Stimulated activated CD4-positive, alpha-beta T cell treated with anti-CD3 and anti-CD28 coated beads, TNF-alpha, amount 100 ng/mL, for 24 hours (primary cell): ENCODE results near the gene MPST.

Experiments used
- DNase-seq, 3 experiments: peaks; one replicate each; pipeline ENCODE4 v3.0.0-alpha.2; 2020; ENCODE audit warnings: low read depth in 3 of 3

MPST gene

DNA sequence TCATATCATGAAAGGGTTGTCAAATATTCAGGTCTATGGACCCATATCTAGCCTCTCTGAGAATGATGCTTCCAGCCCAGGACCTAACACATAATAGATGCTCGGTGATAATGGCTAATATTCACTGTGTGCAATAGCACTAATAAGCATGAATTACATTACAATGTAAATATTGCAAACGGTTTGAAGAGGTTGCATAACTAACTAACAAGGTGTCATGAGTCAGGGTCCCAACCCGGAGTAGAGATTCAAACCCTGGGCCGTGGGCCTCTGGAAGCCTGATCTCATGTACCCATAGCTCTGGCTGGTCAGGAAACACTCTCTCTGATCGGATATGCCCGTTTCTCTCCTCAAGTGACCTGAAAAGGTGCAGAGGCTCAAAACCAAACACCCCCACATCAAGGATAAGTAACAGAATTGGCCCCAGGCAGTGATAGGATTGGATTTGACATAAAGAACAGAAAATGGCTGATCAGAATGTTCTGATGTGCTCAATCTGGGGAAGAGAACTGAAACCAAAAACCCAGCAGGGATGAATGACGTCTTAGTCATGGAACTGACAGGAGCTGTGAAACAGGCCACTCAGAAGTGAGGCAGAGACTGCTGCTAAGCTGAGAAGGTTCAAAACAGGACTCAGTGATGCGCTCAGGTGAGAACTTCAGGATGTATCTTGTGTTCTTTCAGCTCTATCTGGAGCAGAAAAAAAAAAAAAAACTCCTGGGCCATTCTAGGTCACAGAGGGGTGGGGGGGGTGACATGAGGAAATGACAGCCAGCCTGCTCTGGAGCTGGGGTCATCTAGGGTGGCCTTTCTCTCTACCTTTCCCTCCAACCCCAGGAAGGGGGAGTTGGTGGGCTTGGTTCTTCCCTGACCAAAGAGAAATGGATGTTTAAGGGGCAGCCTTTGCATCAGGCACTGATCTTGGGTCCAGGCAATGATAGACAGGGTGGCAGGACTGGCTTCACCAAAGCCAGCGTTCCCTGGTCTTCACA, 25.4 kb downstream of the MPST start:
- DNase-seq, result peak in 1 of 3 experiments; percentile 19

GRCh38 chr22:37045958-37046357, 26.4 kb downstream of the MPST start:
- no peak for DNase-seq

DNA sequence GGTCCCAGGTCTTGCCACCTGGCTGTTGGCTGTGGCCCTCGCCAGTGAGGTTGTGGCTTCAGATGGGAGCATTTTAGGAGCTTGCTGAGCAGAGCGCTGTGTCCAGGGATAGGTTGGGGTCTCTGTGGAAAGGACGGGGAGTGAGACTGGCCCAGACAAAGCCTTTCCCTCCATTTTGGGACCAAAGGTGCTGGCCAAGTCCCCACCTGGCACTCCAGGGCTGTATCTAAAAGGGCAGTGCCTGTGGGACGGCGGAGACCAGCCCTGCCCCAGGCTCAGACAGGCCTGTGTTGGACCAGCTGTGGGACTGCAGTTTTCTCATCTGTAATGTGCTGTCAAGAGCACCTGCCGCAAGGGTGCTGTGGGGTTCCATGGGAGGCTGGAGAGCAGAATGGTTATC, 27.0 kb downstream of the MPST start:
- DNase-seq, result no peak

GRCh38 chr22:37047006-37047405, 27.5 kb downstream of the MPST start:
- DNase-seq, result no peak

DNA sequence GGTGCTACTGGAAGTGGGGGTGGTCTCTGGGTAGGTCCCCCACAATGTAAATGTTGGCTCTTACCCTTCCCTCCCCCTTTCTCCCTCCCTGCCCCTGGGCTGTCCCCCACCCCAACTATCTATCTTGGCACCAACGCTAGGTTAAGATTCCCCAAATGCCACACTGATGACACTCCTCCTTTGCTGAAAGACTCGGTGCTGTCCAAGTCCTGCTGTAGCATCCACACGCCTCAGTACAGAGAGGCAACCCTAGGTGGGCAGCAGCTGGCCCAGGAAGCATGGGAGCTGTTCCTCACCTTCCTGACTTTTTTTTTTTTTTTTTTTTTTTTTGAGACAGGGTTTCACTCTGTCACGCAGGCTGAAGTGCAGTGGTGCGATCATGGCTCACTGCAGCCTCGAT, 28.6 kb downstream of the MPST start:
- DNase-seq, result no peak

- DNase-seq, result no peak
Measured at GRCh38 chr22:37049224-37049623, 29.7 kb downstream of the MPST start.

GRCh38 chr22:37050913-37051312, 31.4 kb downstream of the MPST start:
- DNase-seq, result no peak

- DNase-seq, result peak; percentile 48 to 79 (median 54)
Measured at GRCh38 chr22:37051391-37052385, 32.1 kb downstream of the MPST start, which contains the start of gene KCTD17. KCTD17 (plus strand) TSS chr22:37051742; CDS start chr22:37051761, 19 bp downstream.

- no peak for DNase-seq
Measured at GRCh38 chr22:37052386-37053309, 33.1 kb downstream of the MPST start.

- no peak for DNase-seq
Measured at GRCh38 chr22:37053310-37054055, 33.9 kb downstream of the MPST start.

DNA sequence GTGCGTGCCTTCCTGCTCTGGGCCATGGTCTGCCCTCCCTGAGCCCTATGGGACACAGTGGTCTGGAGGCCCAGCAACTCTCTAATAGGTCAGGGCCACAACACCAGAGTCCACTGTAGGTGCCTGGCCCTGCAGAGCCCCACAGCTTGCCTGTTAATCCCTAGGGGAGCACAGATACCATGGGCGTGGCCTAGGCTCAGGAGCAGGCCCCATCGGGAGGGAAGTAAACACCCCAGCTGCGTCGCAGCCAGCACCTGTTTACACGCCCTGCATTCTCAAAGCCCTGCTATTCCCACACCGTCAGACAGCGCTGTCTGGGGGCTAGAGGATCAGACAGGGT, 34.5 kb downstream of the MPST start:
- no peak for DNase-seq

- no peak for DNase-seq
Measured at GRCh38 chr22:37054600-37055365, 35.2 kb downstream of the MPST start.

GRCh38 chr22:37056246-37056645, 36.7 kb downstream of the MPST start:
- DNase-seq, result no peak

- DNase-seq, result no peak
Measured at GRCh38 chr22:37057226-37057625, 37.7 kb downstream of the MPST start.

DNA sequence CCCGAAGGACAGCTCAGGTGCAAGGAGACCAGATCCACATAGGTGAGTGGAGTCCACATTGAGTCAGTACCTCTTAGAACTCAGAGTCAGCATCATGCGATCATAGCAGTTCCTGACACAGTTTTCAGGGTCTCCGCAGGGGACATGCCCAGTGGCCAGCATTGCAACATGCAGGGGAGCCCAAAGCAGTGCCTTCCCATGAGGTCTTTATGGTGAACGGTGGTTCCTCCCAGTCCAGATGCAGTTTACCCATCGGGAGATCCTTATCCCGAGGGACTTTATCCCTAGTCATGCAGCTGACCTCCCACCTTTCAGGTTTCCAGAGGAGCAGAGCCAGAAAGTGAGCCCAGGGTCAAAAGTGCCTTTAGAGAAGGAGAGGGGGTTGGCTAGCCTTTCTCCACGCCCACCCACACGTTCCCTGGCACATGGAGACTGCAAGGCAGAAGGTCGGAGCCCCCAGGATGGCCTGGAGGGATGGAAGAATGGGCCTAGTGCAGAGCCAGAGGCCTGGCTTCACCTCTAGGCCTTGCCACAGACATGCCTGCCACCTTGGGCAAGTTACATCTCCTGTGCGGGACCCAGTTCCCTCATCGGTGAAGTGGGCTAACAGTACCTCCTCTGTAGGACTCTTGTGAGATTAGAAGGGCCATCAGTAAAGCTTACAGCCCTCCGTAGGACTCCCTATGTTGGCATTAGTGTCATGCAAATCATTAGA, 38.4 kb downstream of the MPST start:
- DNase-seq, result no peak

- no peak for DNase-seq
Measured at GRCh38 chr22:37058917-37059701, 39.6 kb downstream of the MPST start.

DNA sequence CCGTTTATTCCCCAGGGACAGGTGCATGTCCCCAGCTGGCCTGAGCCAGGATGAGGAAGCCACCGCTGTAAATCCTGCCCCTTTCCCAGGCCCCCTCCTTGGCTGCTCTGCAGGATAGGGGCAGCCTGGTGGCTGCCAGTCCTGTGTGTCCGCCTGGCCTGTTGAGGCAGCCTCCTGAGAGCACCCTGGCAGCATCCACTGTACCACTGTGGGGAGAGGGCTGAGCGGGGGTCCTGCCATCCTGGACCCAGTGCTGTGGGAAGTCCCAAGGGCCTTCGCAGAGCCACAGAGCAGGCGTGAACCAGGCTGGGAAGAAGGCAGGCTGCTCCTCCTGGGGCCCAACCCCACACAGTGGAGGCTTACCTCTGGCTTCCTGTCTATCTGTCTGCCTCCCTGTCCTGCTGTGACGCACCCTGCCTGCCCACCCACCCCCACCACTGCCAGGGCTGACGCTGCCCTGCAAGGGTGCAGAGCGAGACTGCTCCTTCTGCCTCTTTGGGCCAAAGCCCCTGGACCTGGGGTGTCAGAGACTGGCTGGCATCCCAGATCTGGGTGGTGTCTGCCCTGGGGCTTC, 40.4 kb downstream of the MPST start:
- DNase-seq, result no peak
